Neural progenitor cell (in vitro differentiated cells): Measurements from ENCODE around the gene PKNOX2. TPM values are rescaled to one million over a fixed set of nuclear protein-coding genes. Genes with fewer than 3 reads are reported as not detected.

Experiments
- DNase-seq: peaks from one replicate; pipeline ENCODE4 v3.0.0-alpha.2; 2016; ENCODE audit warnings: low spot score
- H2AFZ ChIP-seq: fragments of 200-600 bp; sonication (generic); replicated peaks from 2 replicates; pipeline ENCODE4 v1.6.1; 2016; ENCODE audit warnings: antibody characterized with exemption
- H3F3A ChIP-seq: fragments of 200-600 bp; sonication (generic); 2 replicates; pipeline ENCODE4 v1.6.1; 2016; ENCODE audit warnings: antibody characterized with exemption, low read depth
- H3K27ac ChIP-seq: fragments of 200-600 bp; sonication (generic); 2 replicates; pipeline ENCODE4 v1.5.1; 2016; ENCODE audit warnings: mild to moderate bottlenecking
- H3K27me3 ChIP-seq: fragments of 200-600 bp; sonication (generic); 2 replicates; pipeline ENCODE4 v1.6.1; 2016; ENCODE audit warnings: mild to moderate bottlenecking, moderate library complexity
- H3K36me3 ChIP-seq: fragments of 200-600 bp; sonication (generic); 2 replicates; pipeline ENCODE4 v1.5.1; 2016
- H3K4me1 ChIP-seq: fragments of 200-600 bp; sonication (generic); 2 replicates; pipeline ENCODE4 v1.6.1; 2016; ENCODE audit warnings: mixed run types
- H3K4me2 ChIP-seq: fragments of 200-600 bp; sonication (generic); 2 replicates; pipeline ENCODE4 v1.6.1; 2016
- H3K4me3 ChIP-seq: fragments of 200-600 bp; sonication (generic); 2 replicates; pipeline ENCODE4 v1.5.1; 2016
- H3K79me2 ChIP-seq: fragments of 200-600 bp; sonication (generic); 2 replicates; pipeline ENCODE4 v1.6.1; 2016; ENCODE audit warnings: low read depth
- H3K9ac ChIP-seq: fragments of 200-600 bp; sonication (generic); 2 replicates; pipeline ENCODE4 v1.6.1; 2016
- H3K9me3 ChIP-seq: fragments of 200-600 bp; sonication (generic); 2 replicates; pipeline ENCODE4 v1.5.1; 2016; ENCODE audit warnings: low read depth
- H4K20me1 ChIP-seq: fragments of 200-600 bp; sonication (generic); 2 replicates; pipeline ENCODE4 v1.6.1; 2016; ENCODE audit warnings: low read depth
- H3K27ac Mint-ChIP-seq: 3 replicates; pipeline ENCODE4 v1.8.0; 2021; ENCODE audit warnings: mixed read lengths
- H3K27me3 Mint-ChIP-seq: 2 replicates; pipeline ENCODE4 v1.8.0; 2022; ENCODE audit warnings: low read depth, mild to moderate bottlenecking, inconsistent platforms, moderate library complexity, mixed read lengths; ENCODE audit not compliant: insufficient read depth
- H3K36me3 Mint-ChIP-seq: 3 replicates; pipeline ENCODE4 v1.8.0; 2021; ENCODE audit warnings: mixed read lengths
- H3K4me1 Mint-ChIP-seq: 3 replicates; pipeline ENCODE4 v1.8.0; 2021; ENCODE audit warnings: mixed read lengths
- H3K4me3 Mint-ChIP-seq: 3 replicates; pipeline ENCODE4 v1.8.0; 2021; ENCODE audit warnings: mild to moderate bottlenecking, moderate library complexity, mixed read lengths
- H3K9me3 Mint-ChIP-seq: 3 replicates; pipeline ENCODE4 v1.8.0; 2020; ENCODE audit warnings: mixed read lengths
- EZH2 ChIP-seq: fragments of 200-600 bp; sonication (generic); IDR thresholded peaks from 2 replicates; pipeline ENCODE4 v1.6.1; 2017; ENCODE audit warnings: antibody characterized with exemption, mild to moderate bottlenecking, moderate library complexity
- EZH2phosphoT487 ChIP-seq: fragments of 200-600 bp; sonication (generic); IDR thresholded peaks from 2 replicates; pipeline ENCODE4 v1.6.1; 2017; ENCODE audit warnings: antibody characterized with exemption
- total RNA-seq: library from RNA; depleted of rRNA; stranded (reverse); fragments of >200 nt; gene quantifications from 2 replicates; pipeline ENCODE4 v1.2.3, GENCODE V29; 2015; ENCODE audit warnings: low replicate concordance
- TF ChIP-seq, protein P1 (sequence below): fragments of 200-600 bp; sonication (generic); IDR thresholded peaks from 2 replicates; pipeline ENCODE4 v1.5.1; 2017; ENCODE audit warnings: antibody characterized with exemption, mild to moderate bottlenecking

PKNOX2 gene
- total RNA-seq, 1 donor from 2014 or later, result 4.3 TPM

DNA sequence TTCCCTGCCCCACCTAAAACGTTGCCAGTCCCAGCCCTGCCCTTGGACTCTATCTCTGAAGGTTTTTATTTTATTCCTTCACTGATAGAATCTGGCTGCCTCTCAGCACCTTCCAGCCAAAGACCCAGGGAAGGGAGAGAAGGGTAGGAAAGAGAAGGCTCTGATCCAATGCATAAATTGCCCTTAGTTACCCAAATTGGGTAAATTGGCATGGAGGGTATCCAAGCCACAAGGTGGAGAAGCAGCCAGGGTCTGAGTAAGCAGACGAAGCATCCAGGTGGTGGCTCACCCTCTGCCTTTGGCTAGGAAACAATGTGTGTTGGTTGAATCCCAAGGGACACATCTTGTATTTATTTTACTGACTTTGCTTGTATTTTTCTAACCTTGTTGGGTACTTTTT is 242.5 kb downstream of the PKNOX2 start:
- H3K36me3 ChIP-seq, result no peaks in the 10 kb centered on the region
- Mint-ChIP-seq H3K27ac (no peak overlapping the region), H3K4me3 (no peak overlapping the region), H3K27me3 (peaks cover 6% of the 10 kb centered on the region), H3K9me3 (no peaks in the 10 kb centered on the region), H3K4me1 (peaks cover 66% of the 10 kb centered on the region), H3K36me3 (peaks cover 20% of the 10 kb centered on the region)
- H4K20me1 ChIP-seq, result no peaks in the 10 kb centered on the region
- H3K4me2 ChIP-seq, result no peak overlapping the region
- no peak overlapping the region for H3K4me3 ChIP-seq
- H3K9me3 ChIP-seq, result no peaks in the 10 kb centered on the region
- H2AFZ ChIP-seq, result no peak overlapping the region
- no peaks in the 10 kb centered on the region for H3K79me2 ChIP-seq
- no peak overlapping the region for H3K9ac ChIP-seq
- H3F3A ChIP-seq, result peaks cover 24% of the 10 kb centered on the region
- no peaks in the 10 kb centered on the region for H3K27me3 ChIP-seq
- peaks cover 17% of the 10 kb centered on the region for H3K4me1 ChIP-seq
- H3K27ac ChIP-seq, result no peak overlapping the region
- no peak for DNase-seq
- TF ChIP-seq EZH2 (no peak), EZH2phosphoT487 (no peak)
- TF ChIP-seq, protein P1, sequence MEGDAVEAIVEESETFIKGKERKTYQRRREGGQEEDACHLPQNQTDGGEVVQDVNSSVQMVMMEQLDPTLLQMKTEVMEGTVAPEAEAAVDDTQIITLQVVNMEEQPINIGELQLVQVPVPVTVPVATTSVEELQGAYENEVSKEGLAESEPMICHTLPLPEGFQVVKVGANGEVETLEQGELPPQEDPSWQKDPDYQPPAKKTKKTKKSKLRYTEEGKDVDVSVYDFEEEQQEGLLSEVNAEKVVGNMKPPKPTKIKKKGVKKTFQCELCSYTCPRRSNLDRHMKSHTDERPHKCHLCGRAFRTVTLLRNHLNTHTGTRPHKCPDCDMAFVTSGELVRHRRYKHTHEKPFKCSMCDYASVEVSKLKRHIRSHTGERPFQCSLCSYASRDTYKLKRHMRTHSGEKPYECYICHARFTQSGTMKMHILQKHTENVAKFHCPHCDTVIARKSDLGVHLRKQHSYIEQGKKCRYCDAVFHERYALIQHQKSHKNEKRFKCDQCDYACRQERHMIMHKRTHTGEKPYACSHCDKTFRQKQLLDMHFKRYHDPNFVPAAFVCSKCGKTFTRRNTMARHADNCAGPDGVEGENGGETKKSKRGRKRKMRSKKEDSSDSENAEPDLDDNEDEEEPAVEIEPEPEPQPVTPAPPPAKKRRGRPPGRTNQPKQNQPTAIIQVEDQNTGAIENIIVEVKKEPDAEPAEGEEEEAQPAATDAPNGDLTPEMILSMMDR, result no peak

GRCh38 chr11:125408311-125408711 is 243.8 kb downstream of the PKNOX2 start:
- H3K4me1 Mint-ChIP-seq, result peaks cover 56% of the 10 kb centered on the region
- Histone ChIP-seq H3F3A (peaks cover 14% of the 10 kb centered on the region), H3K9me3 (no peaks in the 10 kb centered on the region), H3K79me2 (no peaks in the 10 kb centered on the region), H3K27ac (no peak overlapping the region), H4K20me1 (no peaks in the 10 kb centered on the region), H3K27me3 (no peaks in the 10 kb centered on the region), H2AFZ (no peak overlapping the region), H3K4me2 (no peak overlapping the region), H3K4me1 (peaks cover 13% of the 10 kb centered on the region), H3K9ac (no peak overlapping the region), H3K4me3 (no peak overlapping the region), H3K36me3 (no peaks in the 10 kb centered on the region)
- H3K27ac Mint-ChIP-seq, result no peak overlapping the region
- TF ChIP-seq, protein P1, result no peak
- TF ChIP-seq EZH2, result no peak
- TF ChIP-seq EZH2phosphoT487, result no peak
- no peaks in the 10 kb centered on the region for H3K9me3 Mint-ChIP-seq
- H3K36me3 Mint-ChIP-seq, result peaks cover 16% of the 10 kb centered on the region
- peaks cover 6% of the 10 kb centered on the region for H3K27me3 Mint-ChIP-seq
- no peak for DNase-seq
- H3K4me3 Mint-ChIP-seq, result no peak overlapping the region

- no peaks in the 10 kb centered on the region for H3K79me2 ChIP-seq
- H3F3A ChIP-seq, result no peaks in the 10 kb centered on the region
- Mint-ChIP-seq H3K27me3 (peaks cover 3% of the 10 kb centered on the region), H3K4me1 (peaks cover 38% of the 10 kb centered on the region), H3K4me3 (peak overlapping the region; percentile 65), H3K27ac (no peak overlapping the region), H3K36me3 (peaks cover 17% of the 10 kb centered on the region), H3K9me3 (no peaks in the 10 kb centered on the region)
- no peak overlapping the region for H3K4me2 ChIP-seq
- no peaks in the 10 kb centered on the region for H3K27me3 ChIP-seq
- no peak overlapping the region for H3K27ac ChIP-seq
- H3K9me3 ChIP-seq, result no peaks in the 10 kb centered on the region
- no peak overlapping the region for H2AFZ ChIP-seq
- H3K36me3 ChIP-seq, result no peaks in the 10 kb centered on the region
- H3K4me3 ChIP-seq, result no peak overlapping the region
- peak; percentile 61 for DNase-seq
- no peaks in the 10 kb centered on the region for H3K4me1 ChIP-seq
- no peaks in the 10 kb centered on the region for H4K20me1 ChIP-seq
- TF ChIP-seq EZH2phosphoT487 (no peak), EZH2 (no peak)
- TF ChIP-seq, protein P1, result no peak
- H3K9ac ChIP-seq, result no peak overlapping the region
Observed at GRCh38 chr11:125410091-125410490, 245.5 kb downstream of the PKNOX2 start.
